HepG2 (cell line): ENCODE measurements around the gene C19orf73. TPM values are rescaled to one million over a fixed set of nuclear protein-coding genes. Genes with fewer than 3 reads are reported as not detected.

Source experiments
- AHR ChIP-seq: IDR thresholded peaks from 2 replicates; pipeline ENCODE4 v1.6.1; 2018; ENCODE audit warnings: missing genetic modification reagents, missing compliant biosample characterization
- KLF12 ChIP-seq: sonication (generic); formaldehyde crosslinking; IDR thresholded peaks from 2 replicates; pipeline ENCODE4 v1.4.0; 2020; ENCODE audit warnings: missing genetic modification reagents, borderline replicate concordance
- NFE2 ChIP-seq: sonication (generic); formaldehyde crosslinking; IDR thresholded peaks from 2 replicates; pipeline ENCODE4 v1.4.0; 2020; ENCODE audit warnings: missing genetic modification reagents
- NFIC ChIP-seq: IDR thresholded peaks from 2 replicates; pipeline ENCODE4 v1.6.1; 2012; ENCODE audit warnings: mild to moderate bottlenecking, low read length, inconsistent platforms
- RORA ChIP-seq: sonication (generic); formaldehyde crosslinking; IDR thresholded peaks from 2 replicates; pipeline ENCODE4 v1.5.0; 2020; ENCODE audit warnings: mild to moderate bottlenecking, missing genetic modification reagents, moderate library complexity
- SKI ChIP-seq: fragments of 450-650 bp; IDR thresholded peaks from one replicate; pipeline ENCODE4 v1.6.1; 2018; ENCODE audit warnings: mild to moderate bottlenecking; ENCODE audit not compliant: partially characterized antibody
- TCF7 ChIP-seq: sonication (generic); IDR thresholded peaks from 2 replicates; pipeline ENCODE4 v1.6.1; 2016; ENCODE audit warnings: antibody characterized with exemption, low read depth
- ZFP41 ChIP-seq: sonication (generic); formaldehyde crosslinking; IDR thresholded peaks from 2 replicates; pipeline ENCODE4 v1.4.0; 2020; ENCODE audit warnings: mild to moderate bottlenecking, missing genetic modification reagents, borderline replicate concordance
- ZMYM3 ChIP-seq: sonication (generic); formaldehyde crosslinking; IDR thresholded peaks from 2 replicates; pipeline ENCODE4 v1.5.1; 2020; ENCODE audit warnings: mild to moderate bottlenecking, missing genetic modification reagents
- ZNF10 ChIP-seq: sonication (generic); formaldehyde crosslinking; IDR thresholded peaks from 2 replicates; pipeline ENCODE4 v1.4.0; 2020; ENCODE audit warnings: mild to moderate bottlenecking, low read depth, missing genetic modification reagents, borderline replicate concordance
- ZNF225 ChIP-seq: sonication (generic); formaldehyde crosslinking; IDR thresholded peaks from 2 replicates; pipeline ENCODE4 v1.4.0; 2020; ENCODE audit warnings: mild to moderate bottlenecking, missing genetic modification reagents
- ZNF234 ChIP-seq: sonication (generic); formaldehyde crosslinking; conservative IDR thresholded peaks from 2 replicates; pipeline ENCODE4 v1.5.1; 2020; ENCODE audit warnings: mild to moderate bottlenecking, missing genetic modification reagents
- ZNF367 ChIP-seq: sonication (generic); formaldehyde crosslinking; IDR thresholded peaks from 2 replicates; pipeline ENCODE4 v1.4.0; 2020; ENCODE audit warnings: missing genetic modification reagents, borderline replicate concordance
- ZNF652 ChIP-seq: IDR thresholded peaks from 2 replicates; pipeline ENCODE4 v1.6.1; 2016; ENCODE audit warnings: low read depth, borderline replicate concordance
- ZNF7 ChIP-seq: IDR thresholded peaks from 2 replicates; pipeline ENCODE4 v1.6.1; 2016; ENCODE audit warnings: missing biosample characterization, missing genetic modification reagents
- polyA plus RNA-seq, 8 experiments: library from polyadenylated mRNA; depleted of rRNA in 3 of 8; stranded (reverse) in 7 of 8; unstranded in 1 of 8; fragments of >200 nt; fragmentation: Illumina TruSeq in 4 of 8; extraction: Trizol in 4 of 8; gene quantifications; 2 replicates each; pipeline versions ENCODE4 v1.2.1 to v1.2.3, GENCODE V29; 2011 to 2016; ENCODE audit warnings: low read depth in 4 of 8, missing spikeins in 1 of 8, mixed read lengths in 1 of 8; ENCODE audit not compliant: insufficient read depth in 1 of 8
- total RNA-seq, 5 experiments: library from RNA; depleted of rRNA; stranded (reverse); fragments of >200 nt; fragmentation: Illumina TruSeq; extraction: Trizol; gene quantifications; 2 replicates each; pipeline ENCODE4 v1.2.3, GENCODE V29; 2016; ENCODE audit warnings: low read depth in 1 of 5
- TF ChIP-seq, protein P1 (sequence below): sonication (generic); formaldehyde crosslinking; conservative IDR thresholded peaks from 2 replicates; pipeline ENCODE4 v1.5.0; 2020; ENCODE audit warnings: missing genetic modification reagents
- TF ChIP-seq, protein P2 (sequence below): sonication (generic); formaldehyde crosslinking; IDR thresholded peaks from 2 replicates; pipeline ENCODE4 v1.5.0; 2020; ENCODE audit warnings: mild to moderate bottlenecking, missing genetic modification reagents, borderline replicate concordance
- TF ChIP-seq, protein P3 (sequence below): sonication (generic); formaldehyde crosslinking; IDR thresholded peaks from 2 replicates; pipeline ENCODE4 v1.4.0; 2020; ENCODE audit warnings: mild to moderate bottlenecking, missing genetic modification reagents
- TF ChIP-seq, protein P4 (sequence below): IDR thresholded peaks from 2 replicates; pipeline ENCODE4 v1.6.1; 2016; ENCODE audit warnings: missing compliant biosample characterization, missing genetic modification reagents, borderline replicate concordance
- TF ChIP-seq, protein P5 (sequence below): sonication (generic); formaldehyde crosslinking; IDR thresholded peaks from 2 replicates; pipeline ENCODE4 v1.9.0; 2022; ENCODE audit warnings: low read depth, missing genetic modification reagents
- TF ChIP-seq, protein P6 (sequence below): sonication (generic); formaldehyde crosslinking; IDR thresholded peaks from 2 replicates; pipeline ENCODE4 v1.8.0; 2022; ENCODE audit warnings: mild to moderate bottlenecking, missing genetic modification reagents

C19orf73 gene
- total and polyA plus RNA-seq, 2 of the 13 experiments (the other 11 are each of a cell fraction or from before 2014, with no cell fraction given) = 1.4 to 1.5 TPM

DNA sequence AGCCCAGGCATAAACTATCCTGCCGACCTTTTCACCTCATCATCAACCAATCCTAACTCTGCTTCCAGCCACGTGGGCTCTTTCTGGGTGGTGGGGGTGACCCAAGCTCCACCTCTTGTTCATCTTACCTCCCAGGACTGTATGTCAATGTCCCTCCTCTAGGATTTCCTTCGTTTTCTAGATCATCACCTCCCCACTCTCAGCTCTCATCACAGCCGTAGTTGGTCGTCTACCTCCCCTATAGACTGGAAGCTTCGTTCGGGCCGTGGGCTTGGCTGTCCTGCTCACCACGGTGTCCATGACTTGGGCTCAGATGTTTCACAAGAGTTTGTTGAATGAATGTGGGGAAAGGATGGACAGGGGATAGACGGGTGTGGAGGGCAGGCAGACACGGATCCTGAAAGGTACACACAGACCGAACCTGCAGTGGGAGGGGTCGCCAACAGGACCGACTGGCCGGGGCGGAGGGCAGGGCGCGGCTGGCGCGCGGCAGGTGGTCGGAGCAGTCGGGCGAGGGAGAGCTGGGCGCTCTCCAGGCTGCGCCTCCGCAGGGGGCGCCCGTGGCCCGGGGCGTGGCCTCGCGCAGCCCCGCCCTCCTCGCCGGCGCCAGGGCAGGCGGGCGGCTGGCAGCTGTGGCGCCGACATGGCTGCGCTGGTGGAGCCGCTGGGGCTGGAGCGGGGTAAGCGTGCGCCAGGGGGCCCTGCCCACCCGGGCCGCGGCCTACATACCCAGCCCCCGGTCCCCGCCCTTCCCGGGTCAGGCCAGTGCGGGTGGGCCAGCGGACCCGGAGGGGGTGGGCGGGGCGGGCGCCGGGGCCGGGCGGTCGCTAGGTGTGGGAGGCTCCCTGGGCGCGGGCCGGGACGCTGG lies 4.9 kb downstream of the C19orf73 start, which contains the start of gene LIN7B (continued):
- TF ChIP-seq KLF12 (CRISPR knock-in tag) (peak; percentile 71; the same call in 1 of the 2 replicates), RORA (CRISPR knock-in tag) (no peak), SKI (peak; percentile 75), ZNF225 (peak; percentile 63; the same call in 1 of the 2 replicates), ZNF234 (CRISPR knock-in tag) (no peak), ZMYM3 (CRISPR knock-in tag) (0 out of 2 replicates have a peak, but pooled peaks have one; percentile 42), ZFP41 (CRISPR knock-in tag) (peak; percentile 91; the same call in 1 of the 2 replicates), AHR (CRISPR knock-in tag) (0 out of 2 replicates have a peak, but pooled peaks have one; percentile 38), TCF7 (no peak), NFE2 (no peak), ZNF10 (CRISPR knock-in tag) (no peak), ZNF7 (CRISPR knock-in tag) (no peak), ZNF367 (CRISPR knock-in tag) (no peak), ZNF652 (CRISPR knock-in tag) (no peak), NFIC (no peak)
- TF ChIP-seq, protein P1, sequence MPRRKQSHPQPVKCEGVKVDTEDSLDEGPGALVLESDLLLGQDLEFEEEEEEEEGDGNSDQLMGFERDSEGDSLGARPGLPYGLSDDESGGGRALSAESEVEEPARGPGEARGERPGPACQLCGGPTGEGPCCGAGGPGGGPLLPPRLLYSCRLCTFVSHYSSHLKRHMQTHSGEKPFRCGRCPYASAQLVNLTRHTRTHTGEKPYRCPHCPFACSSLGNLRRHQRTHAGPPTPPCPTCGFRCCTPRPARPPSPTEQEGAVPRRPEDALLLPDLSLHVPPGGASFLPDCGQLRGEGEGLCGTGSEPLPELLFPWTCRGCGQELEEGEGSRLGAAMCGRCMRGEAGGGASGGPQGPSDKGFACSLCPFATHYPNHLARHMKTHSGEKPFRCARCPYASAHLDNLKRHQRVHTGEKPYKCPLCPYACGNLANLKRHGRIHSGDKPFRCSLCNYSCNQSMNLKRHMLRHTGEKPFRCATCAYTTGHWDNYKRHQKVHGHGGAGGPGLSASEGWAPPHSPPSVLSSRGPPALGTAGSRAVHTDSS (CRISPR knock-in tag) = no peak
- TF ChIP-seq, protein P2, sequence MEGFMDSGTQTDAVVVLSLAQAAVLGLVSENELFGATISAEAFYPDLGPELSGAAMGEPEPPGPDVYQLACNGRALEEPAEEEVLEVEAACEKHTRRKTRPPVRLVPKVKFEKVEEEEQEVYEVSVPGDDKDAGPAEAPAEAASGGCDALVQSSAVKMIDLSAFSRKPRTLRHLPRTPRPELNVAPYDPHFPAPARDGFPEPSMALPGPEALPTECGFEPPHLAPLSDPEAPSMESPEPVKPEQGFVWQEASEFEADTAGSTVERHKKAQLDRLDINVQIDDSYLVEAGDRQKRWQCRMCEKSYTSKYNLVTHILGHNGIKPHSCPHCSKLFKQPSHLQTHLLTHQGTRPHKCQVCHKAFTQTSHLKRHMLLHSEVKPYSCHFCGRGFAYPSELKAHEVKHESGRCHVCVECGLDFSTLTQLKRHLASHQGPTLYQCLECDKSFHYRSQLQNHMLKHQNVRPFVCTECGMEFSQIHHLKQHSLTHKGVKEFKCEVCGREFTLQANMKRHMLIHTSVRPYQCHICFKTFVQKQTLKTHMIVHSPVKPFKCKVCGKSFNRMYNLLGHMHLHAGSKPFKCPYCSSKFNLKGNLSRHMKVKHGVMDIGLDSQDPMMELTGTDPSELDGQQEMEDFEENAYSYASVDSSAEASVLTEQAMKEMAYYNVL (CRISPR knock-in tag) = no peak
- TF ChIP-seq, protein P3, sequence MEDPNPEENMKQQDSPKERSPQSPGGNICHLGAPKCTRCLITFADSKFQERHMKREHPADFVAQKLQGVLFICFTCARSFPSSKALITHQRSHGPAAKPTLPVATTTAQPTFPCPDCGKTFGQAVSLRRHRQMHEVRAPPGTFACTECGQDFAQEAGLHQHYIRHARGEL (CRISPR knock-in tag) = no peak
- TF ChIP-seq, protein P4, sequence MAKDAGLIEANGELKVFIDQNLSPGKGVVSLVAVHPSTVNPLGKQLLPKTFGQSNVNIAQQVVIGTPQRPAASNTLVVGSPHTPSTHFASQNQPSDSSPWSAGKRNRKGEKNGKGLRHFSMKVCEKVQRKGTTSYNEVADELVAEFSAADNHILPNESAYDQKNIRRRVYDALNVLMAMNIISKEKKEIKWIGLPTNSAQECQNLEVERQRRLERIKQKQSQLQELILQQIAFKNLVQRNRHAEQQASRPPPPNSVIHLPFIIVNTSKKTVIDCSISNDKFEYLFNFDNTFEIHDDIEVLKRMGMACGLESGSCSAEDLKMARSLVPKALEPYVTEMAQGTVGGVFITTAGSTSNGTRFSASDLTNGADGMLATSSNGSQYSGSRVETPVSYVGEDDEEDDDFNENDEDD (CRISPR knock-in tag) = peak; percentile 68; the same call in 1 of the 2 replicates
- TF ChIP-seq, protein P5, sequence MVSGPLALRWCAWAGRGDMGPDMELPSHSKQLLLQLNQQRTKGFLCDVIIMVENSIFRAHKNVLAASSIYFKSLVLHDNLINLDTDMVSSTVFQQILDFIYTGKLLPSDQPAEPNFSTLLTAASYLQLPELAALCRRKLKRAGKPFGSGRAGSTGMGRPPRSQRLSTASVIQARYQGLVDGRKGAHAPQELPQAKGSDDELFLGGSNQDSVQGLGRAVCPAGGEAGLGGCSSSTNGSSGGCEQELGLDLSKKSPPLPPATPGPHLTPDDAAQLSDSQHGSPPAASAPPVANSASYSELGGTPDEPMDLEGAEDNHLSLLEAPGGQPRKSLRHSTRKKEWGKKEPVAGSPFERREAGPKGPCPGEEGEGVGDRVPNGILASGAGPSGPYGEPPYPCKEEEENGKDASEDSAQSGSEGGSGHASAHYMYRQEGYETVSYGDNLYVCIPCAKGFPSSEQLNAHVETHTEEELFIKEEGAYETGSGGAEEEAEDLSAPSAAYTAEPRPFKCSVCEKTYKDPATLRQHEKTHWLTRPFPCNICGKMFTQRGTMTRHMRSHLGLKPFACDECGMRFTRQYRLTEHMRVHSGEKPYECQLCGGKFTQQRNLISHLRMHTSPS = no peak; the same call in 1 of the 2 replicates
- TF ChIP-seq, protein P6, sequence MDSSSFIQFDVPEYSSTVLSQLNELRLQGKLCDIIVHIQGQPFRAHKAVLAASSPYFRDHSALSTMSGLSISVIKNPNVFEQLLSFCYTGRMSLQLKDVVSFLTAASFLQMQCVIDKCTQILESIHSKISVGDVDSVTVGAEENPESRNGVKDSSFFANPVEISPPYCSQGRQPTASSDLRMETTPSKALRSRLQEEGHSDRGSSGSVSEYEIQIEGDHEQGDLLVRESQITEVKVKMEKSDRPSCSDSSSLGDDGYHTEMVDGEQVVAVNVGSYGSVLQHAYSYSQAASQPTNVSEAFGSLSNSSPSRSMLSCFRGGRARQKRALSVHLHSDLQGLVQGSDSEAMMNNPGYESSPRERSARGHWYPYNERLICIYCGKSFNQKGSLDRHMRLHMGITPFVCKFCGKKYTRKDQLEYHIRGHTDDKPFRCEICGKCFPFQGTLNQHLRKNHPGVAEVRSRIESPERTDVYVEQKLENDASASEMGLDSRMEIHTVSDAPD (CRISPR knock-in tag) = no peak
